ENCODE results near the gene LGI4.
A peak's percentile ranks its signal among the peaks of the same experiment; 100 is the strongest.

LGI4 gene

DNA sequence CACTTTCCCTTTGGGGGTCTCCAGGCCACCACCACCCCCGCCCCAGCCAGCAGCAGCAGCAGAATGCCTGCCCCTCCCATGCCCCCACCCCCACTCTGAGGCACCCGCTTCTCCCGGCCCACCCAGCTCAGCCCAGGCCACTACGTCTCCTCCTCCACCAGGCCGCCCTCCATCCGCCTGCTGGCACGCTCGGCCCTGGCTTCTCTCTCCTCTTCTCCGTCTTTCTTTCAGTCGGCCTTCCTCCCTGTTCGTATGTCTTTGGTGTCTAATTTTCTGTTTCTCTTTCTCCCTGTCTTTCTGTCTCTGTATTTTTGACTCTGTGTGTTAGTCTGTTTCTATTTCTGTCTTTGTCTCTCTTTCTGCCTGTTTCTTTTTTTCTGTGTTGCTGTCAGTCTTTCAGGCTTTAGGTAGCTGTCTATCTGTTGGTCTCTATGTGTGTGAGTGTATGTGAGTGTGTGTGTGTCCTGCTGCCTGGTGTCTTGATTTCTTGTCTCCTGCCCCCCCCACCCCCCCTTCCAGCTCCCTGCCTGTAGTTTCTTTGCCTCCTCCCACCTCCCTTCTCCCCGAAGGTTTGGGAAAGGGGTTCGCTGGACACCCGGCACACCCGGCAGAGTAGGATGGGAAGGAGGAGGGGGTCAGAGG, at the start of gene LGI4:
TSS of gene LGI4 (minus strand) at position 459 of the 642 bp plus-strand sequence. CDS start at position 80, 379 bp downstream.
- no peak within 1 kb of the TSS for H3K27ac ChIP-seq
- H3K4me1 ChIP-seq: peaks cover 57% of the 10 kb centered on the region
- no peak for TF ChIP-seq Cebpa-rat (IDR thresholded peaks at IDR 0.05)
- H3K4me3 ChIP-seq: no peak within 1 kb of the TSS
- no peaks in the 10 kb centered on the region for H3K9me3 ChIP-seq
- no peaks in the 10 kb centered on the region for H3K27me3 ChIP-seq
- no peak within 1 kb of the TSS for H3K9ac ChIP-seq
- H3K36me3 ChIP-seq: no peaks in the 10 kb centered on the region
- no peaks in the 10 kb centered on the region for H4K20me1 ChIP-seq
- H3K4me2 ChIP-seq: peak within 1 kb of the TSS; percentile 28

DNA sequence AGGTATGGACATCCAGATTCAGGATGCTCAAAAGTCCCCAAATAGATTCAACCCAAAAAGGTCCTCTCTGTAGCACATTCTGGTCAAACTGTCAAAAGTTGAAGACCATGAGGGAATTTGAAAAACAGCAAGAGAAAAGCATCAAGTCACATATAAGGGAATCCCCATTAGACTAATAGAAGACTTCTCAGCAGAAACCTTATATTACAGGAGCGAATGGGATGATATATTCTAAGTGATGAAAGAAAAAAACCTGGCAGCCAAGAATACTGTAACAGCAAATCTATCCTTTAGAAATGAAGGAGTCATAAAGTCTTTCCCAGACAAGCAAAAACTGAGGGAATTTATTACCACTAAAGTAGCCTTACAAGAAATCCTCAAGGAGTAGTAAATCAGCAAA, 49.4 kb upstream of the LGI4 start:
- Histone ChIP-seq H3K9me3 (no peaks in the 10 kb centered on the region), H3K27me3 (no peaks in the 10 kb centered on the region), H4K20me1 (no peaks in the 10 kb centered on the region), H3K9ac (no peak overlapping the region), H3K4me3 (no peak overlapping the region), H3K27ac (no peak overlapping the region), H3K4me2 (no peak overlapping the region), H3K4me1 (peaks cover 7% of the 10 kb centered on the region), H3K36me3 (no peaks in the 10 kb centered on the region)
- no peak for TF ChIP-seq Cebpa-rat (IDR thresholded peaks at IDR 0.05)

DNA sequence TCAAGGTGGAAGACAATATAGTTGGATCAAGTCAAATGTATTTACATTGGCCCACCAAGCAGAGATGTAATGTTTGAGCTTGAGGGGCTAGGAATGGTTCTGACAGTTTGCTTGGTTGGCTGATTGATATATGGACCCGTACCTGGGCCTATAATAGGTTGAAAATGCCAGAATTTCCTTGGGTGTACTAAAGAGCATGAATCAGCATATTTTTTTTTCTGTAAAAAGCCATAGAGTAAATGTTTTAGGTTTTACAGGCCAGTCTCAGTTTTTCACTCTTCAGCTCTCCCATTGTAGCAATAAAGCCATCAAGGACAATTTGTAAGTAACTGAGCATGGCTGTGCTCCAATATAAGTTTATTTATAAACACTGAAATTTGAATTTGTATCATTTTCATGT, 46.5 kb upstream of the LGI4 start:
- no peak for TF ChIP-seq Cebpa-rat (IDR thresholded peaks at IDR 0.05)
- Histone ChIP-seq H3K27ac (no peak overlapping the region), H3K9me3 (peaks cover 9% of the 10 kb centered on the region), H3K9ac (no peak overlapping the region), H4K20me1 (no peaks in the 10 kb centered on the region), H3K36me3 (no peaks in the 10 kb centered on the region), H3K4me2 (no peak overlapping the region), H3K4me3 (no peak overlapping the region), H3K4me1 (peaks cover 7% of the 10 kb centered on the region), H3K27me3 (no peaks in the 10 kb centered on the region)

DNA sequence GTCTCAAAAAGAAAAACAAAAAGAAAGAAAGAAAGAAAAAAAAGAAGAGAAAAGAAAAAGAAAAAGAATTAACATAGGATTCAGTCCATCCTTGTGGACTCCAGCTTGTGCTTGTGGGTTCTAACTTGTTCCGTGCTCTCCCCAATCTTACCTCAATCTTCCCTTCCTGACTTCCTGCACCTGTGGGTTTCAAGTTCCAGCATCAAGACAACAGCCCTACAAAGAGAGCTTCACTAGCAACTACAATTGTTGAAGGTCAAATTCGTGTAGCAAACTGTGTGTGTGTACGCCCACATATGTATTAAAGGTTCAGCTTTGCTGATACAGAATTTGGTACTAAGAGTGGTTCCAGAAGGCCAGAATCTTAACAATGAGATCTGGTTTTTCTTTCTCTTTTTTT, 45.0 kb upstream of the LGI4 start:
- H3K4me2 ChIP-seq: peak overlapping the region; percentile 17; the same call in 1 of the 2 replicates
- H3K4me1 ChIP-seq: peaks cover 7% of the 10 kb centered on the region
- no peaks in the 10 kb centered on the region for H3K36me3 ChIP-seq
- no peak overlapping the region for H3K9ac ChIP-seq
- no peak overlapping the region for H3K27ac ChIP-seq
- H4K20me1 ChIP-seq: no peaks in the 10 kb centered on the region
- H3K9me3 ChIP-seq: peaks cover 9% of the 10 kb centered on the region
- H3K4me3 ChIP-seq: no peak overlapping the region
- H3K27me3 ChIP-seq: no peaks in the 10 kb centered on the region
- no peak for TF ChIP-seq Cebpa-rat (IDR thresholded peaks at IDR 0.05)

DNA sequence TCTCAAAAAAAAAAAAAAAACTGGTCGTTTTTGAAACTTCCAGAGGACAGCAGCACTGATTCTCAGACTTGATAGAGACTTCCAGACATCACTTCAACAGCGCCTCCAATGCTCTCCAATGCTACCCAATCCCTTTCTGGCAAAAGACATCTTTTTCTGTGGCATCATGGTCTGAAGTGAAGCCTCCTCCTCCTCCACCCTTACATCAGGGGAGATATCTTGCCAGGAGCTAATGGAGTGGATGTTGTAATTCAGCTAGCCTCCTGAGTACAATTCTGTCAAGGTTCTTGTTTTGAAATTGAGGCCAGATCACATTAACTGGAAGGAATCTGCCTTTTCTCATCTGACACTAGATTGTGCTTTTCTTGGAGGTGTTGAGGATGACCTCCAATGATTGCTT, 43.8 kb upstream of the LGI4 start:
- TF ChIP-seq Cebpa-rat (IDR thresholded peaks at IDR 0.05): no peak
- Histone ChIP-seq H3K4me3 (no peak overlapping the region), H3K4me2 (no peak overlapping the region), H3K9me3 (peaks cover 9% of the 10 kb centered on the region), H4K20me1 (no peaks in the 10 kb centered on the region), H3K4me1 (peaks cover 7% of the 10 kb centered on the region), H3K27me3 (no peaks in the 10 kb centered on the region), H3K27ac (no peak overlapping the region), H3K36me3 (no peaks in the 10 kb centered on the region), H3K9ac (no peak overlapping the region)

DNA sequence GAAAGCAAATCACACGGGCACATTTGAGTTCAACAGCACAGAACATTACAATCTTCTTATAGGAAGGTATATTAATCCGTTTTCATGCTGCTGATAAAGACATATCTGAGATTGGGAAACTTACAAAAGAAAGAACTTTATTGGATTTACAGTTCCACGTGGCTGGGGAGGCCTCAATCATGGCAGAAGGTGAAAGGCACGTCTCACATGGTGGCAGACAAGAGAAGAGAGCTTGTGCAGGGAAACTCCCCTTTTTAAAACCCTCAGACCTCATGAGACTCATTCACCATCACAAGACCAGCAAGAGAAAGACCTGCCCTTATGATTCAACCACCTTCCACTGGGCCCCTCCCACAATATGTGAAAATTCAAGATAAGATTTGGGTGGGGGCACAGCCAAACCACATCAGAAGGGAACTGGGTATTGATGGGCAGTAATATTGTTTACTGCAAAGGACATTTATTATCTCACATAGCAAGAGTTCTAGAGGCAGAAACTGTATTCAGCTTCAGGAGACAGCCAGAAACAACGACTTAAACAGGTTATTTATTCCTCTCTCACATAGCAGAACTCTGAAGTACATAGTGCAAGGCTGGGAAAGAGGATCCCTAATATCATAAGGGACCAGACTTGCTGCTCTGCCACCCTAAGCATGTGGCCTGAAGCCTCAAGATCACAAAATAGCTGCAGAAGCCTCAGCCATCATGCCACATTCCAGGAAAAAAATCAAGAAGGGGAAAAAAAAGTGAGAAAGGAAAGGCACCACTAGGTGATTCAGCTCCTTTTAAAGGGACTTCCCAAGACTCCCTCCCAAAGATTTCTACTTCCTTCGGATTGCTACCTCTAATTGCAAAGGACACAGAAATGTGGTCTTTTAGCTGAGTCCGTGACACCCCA, 42.8 kb upstream of the LGI4 start:
- TF ChIP-seq Cebpa-rat (IDR thresholded peaks at IDR 0.05): no peak
- Histone ChIP-seq H3K36me3 (peaks cover 5% of the 10 kb centered on the region), H4K20me1 (no peaks in the 10 kb centered on the region), H3K9me3 (peaks cover 9% of the 10 kb centered on the region), H3K27me3 (no peaks in the 10 kb centered on the region), H3K27ac (no peak overlapping the region), H3K4me1 (peaks cover 7% of the 10 kb centered on the region), H3K4me3 (no peak overlapping the region), H3K9ac (no peak overlapping the region), H3K4me2 (no peak overlapping the region)

DNA sequence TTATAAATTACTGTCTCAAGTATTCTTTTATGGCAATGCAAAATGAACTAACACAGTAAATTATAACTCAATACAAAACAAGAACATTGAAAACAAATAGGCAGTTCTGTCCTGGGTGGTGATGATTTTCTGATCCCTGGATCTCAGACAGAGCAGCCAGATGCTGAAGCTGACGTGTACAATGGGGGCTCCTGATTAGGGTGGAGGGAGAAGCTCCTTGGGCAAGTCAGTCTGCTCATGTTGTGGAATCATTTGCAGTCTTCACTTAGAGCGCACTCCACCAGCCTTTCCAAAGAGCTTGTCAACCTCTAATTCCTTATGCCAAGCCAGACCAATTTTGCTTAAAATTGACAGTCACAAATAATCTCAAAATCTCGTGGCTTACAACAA, 41.3 kb upstream of the LGI4 start:
- no peaks in the 10 kb centered on the region for H4K20me1 ChIP-seq
- no peak overlapping the region for H3K9ac ChIP-seq
- no peaks in the 10 kb centered on the region for H3K27me3 ChIP-seq
- no peak overlapping the region for H3K4me3 ChIP-seq
- peaks cover 20% of the 10 kb centered on the region for H3K36me3 ChIP-seq
- no peak overlapping the region for H3K4me2 ChIP-seq
- H3K27ac ChIP-seq: no peak overlapping the region
- TF ChIP-seq Cebpa-rat (IDR thresholded peaks at IDR 0.05): no peak
- peaks cover 7% of the 10 kb centered on the region for H3K4me1 ChIP-seq
- peaks cover 9% of the 10 kb centered on the region for H3K9me3 ChIP-seq

DNA sequence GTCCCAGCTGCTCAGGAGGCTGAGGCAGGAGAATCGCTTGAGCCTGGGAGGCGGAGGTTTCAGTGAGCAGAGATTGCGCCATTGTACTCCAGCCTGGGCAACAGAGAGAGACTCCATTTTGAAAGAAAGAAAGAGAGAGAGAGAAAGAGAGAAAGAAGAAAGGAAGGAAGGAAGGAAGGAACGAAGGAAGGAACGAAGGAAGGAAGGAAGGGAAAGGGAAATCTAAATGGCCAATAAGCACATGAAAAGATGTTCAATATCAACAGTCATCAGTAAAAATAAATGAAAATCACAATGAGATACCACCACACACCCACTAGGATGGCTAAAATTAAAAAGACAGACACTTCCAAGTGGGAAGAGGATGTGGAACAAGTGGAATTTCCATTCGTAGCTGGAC, 39.4 kb upstream of the LGI4 start:
- Histone ChIP-seq H3K27me3 (no peaks in the 10 kb centered on the region), H3K9ac (no peak overlapping the region), H3K4me2 (no peak overlapping the region), H3K4me3 (no peak overlapping the region), H3K36me3 (peaks cover 37% of the 10 kb centered on the region), H3K4me1 (no peaks in the 10 kb centered on the region), H3K9me3 (peaks cover 9% of the 10 kb centered on the region), H3K27ac (no peak overlapping the region), H4K20me1 (no peaks in the 10 kb centered on the region)
- no peak for TF ChIP-seq Cebpa-rat (IDR thresholded peaks at IDR 0.05)

DNA sequence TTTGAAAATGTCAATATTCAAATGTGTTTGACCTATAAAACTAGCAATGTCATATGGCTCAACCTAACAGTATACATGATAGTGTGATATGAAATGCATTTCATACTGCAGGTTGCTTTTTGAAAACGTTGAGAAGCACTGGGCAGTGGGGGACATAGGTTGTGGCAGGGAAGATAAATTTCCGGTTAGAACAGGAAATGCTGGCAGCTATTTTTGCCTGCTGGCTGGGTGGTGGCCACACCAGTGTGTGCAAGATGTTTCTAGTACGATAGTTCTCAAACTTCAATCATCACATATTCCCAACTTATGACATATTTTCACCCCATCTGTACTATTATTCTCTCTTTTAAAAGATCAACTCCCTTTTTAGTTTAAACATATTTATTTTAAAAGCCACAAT, 36.9 kb upstream of the LGI4 start:
- Histone ChIP-seq H4K20me1 (no peaks in the 10 kb centered on the region), H3K4me2 (no peak overlapping the region), H3K36me3 (peaks cover 62% of the 10 kb centered on the region), H3K9me3 (no peaks in the 10 kb centered on the region), H3K9ac (no peak overlapping the region), H3K27me3 (no peaks in the 10 kb centered on the region), H3K4me1 (peaks cover 7% of the 10 kb centered on the region), H3K27ac (no peak overlapping the region), H3K4me3 (no peak overlapping the region)
- no peak for TF ChIP-seq Cebpa-rat (IDR thresholded peaks at IDR 0.05)

DNA sequence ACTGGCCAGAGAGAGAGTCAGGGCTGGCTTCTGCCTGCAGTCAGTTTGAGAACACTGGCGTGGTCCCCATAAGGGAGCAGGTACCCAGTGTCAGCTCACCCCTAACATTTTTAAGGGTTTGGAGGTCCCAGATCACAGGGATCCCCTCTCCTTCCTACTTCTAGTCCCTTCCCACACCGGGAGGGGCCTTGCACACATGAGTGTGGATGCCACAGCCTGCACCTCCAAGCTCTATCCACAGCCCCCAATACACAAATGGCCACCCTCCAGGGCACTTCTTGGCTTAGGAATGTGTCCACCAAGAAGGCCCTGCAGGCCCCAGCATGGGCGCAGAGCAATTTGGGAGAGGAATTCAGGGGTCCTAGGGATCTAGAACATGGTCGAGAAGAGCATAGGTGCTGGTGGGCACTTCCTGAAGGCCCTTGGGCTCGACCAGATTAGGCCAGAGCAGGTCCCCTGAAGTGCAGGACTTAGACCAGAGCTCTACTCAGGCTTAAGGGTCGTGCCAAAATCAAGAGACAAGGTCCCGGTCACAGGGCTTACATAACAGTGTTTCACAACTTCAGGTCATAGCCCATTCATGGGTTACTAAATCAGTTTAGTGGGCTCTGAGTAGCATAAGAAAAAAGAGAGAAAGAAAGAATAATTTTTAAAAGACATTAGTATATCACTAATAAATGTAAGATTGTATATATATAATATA, 35.7 kb upstream of the LGI4 start:
- no peak overlapping the region for H3K4me2 ChIP-seq
- H3K4me1 ChIP-seq: peaks cover 10% of the 10 kb centered on the region
- peaks cover 12% of the 10 kb centered on the region for H3K9me3 ChIP-seq
- H3K27me3 ChIP-seq: no peaks in the 10 kb centered on the region
- TF ChIP-seq Cebpa-rat (IDR thresholded peaks at IDR 0.05): no peak
- H3K9ac ChIP-seq: no peak overlapping the region
- H3K27ac ChIP-seq: no peak overlapping the region
- H3K4me3 ChIP-seq: no peak overlapping the region
- H4K20me1 ChIP-seq: no peaks in the 10 kb centered on the region
- H3K36me3 ChIP-seq: peaks cover 74% of the 10 kb centered on the region
